Measurements from ENCODE around the gene BCDIN3D. TPM values are rescaled to one million over a fixed set of nuclear protein-coding genes. Genes with fewer than 3 reads are reported as not detected.

Gene BCDIN3D
- total and polyA plus RNA-seq, 2 of the 8 experiments (the other 6 are each of a cell fraction or from before 2014, with no cell fraction given), result 1.6 to 2.4 TPM

DNA sequence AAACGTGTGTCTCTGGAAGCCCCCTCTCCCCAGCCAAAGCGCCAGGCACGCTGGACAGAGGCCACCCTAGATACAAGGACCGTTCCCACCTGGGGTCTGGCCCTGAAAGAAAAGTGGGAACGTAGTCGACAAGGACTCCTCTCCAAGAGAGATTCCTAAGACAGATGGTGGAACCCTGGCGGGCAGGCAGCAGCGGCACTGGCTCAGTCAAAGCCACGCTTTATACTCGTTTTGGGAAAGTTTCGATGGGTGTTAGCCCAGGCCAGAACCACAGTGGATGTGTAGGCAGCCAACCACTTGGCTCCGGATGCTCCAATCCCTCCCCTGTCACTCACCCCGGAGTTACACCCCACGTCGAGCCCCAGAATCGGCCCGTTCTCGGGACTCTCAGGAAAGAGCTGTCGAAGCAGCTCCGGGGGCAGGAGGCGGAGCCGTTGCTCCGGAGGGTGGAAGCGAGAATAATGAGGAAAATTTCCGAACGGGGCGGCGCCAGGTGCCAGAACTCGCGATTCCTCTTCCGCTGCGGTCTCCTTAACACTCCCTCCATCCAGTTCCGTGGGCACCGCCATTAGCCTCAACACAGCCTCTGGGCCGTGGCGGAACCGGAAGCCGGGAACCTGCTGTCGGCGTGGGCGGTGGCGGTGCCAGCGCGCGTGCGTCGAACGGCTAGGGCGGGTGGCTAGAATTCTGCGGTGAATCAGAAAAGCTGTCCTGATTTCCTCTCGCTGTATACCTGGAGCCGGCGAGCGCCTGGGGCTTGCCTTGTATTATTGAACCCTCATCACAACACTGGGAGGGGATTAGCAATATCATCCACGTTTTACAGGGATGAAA lies at the start of gene BCDIN3D (continued):
- TF ChIP-seq KDM5A (IDR thresholded peaks at IDR 0.05; ENCODE audit: low read length) (no peak), BRCA1 (IDR thresholded peaks at IDR 0.05; ENCODE audit: low read depth, low read length) (no peak), ASH2L (IDR thresholded peaks at IDR 0.05; ENCODE audit: low read length) (peak; percentile 85), ZNF274 (IDR thresholded peaks at IDR 0.05; ENCODE audit: borderline replicate concordance, extremely low read depth, low read length) (no peak), SAP30 (IDR thresholded peaks at IDR 0.05; ENCODE audit: insufficient read depth, insufficient replicate concordance, low read length) (no peak), POLR2A (IDR thresholded peaks at IDR 0.05; ENCODE audit: control extremely low read depth in 1 of 2, low read depth in 2 of 2, low read length in 2 of 2) (peak in 1 of 2 experiments; percentile 80; a peak in 2 of 3 replicates), SUZ12 (IDR thresholded peaks at IDR 0.05; ENCODE audit: low read length) (peak; percentile 30; the same call in 1 of the 2 replicates), GABPA (IDR thresholded peaks at IDR 0.05; ENCODE audit: borderline replicate concordance, insufficient read depth, low read length) (peak; percentile 81), SIRT6 (IDR thresholded peaks at IDR 0.05; ENCODE audit: low read length) (no peak), RFX5 (IDR thresholded peaks at IDR 0.05; ENCODE audit: borderline replicate concordance, low read depth, low read length) (no peak), EGR1 (IDR thresholded peaks at IDR 0.05; ENCODE audit: borderline replicate concordance, low read depth, low read length) (peak; percentile 99), KDM1A (IDR thresholded peaks at IDR 0.05; ENCODE audit: borderline replicate concordance, low read length) (no peak), BCL11A (IDR thresholded peaks at IDR 0.05; ENCODE audit: low read depth in 2 of 2, low read length in 2 of 2) (no peak), CTBP2 (IDR thresholded peaks at IDR 0.05; ENCODE audit: borderline replicate concordance, insufficient read depth, insufficient read length, low read length) (no peak), RXRA (IDR thresholded peaks at IDR 0.05; ENCODE audit: insufficient read depth, low read depth, low read length) (no peak), SIX5 (IDR thresholded peaks at IDR 0.05; ENCODE audit: low read depth, low read length) (no peak), NRF1 (IDR thresholded peaks at IDR 0.05; ENCODE audit: low read depth, low read length) (peak; percentile 16; the same call in 1 of the 2 replicates), POLR2AphosphoS5 (IDR thresholded peaks at IDR 0.05; ENCODE audit: low read depth, low read length) (peak; percentile 84), HDAC6 (IDR thresholded peaks at IDR 0.05; ENCODE audit: low read depth, low read length) (no peak), CREB1 (IDR thresholded peaks at IDR 0.05) (no peak), JUN (IDR thresholded peaks at IDR 0.05; ENCODE audit: low read depth, low read length) (no peak), MAFK (IDR thresholded peaks at IDR 0.05; ENCODE audit: low read depth, low read length) (no peak), TBP (IDR thresholded peaks at IDR 0.05; ENCODE audit: low read depth, low read length) (peak; percentile 29; the same call in 1 of the 2 replicates), SP1 (IDR thresholded peaks at IDR 0.05; ENCODE audit: low read depth, low read length) (no peak)
- TF ChIP-seq, protein P1, sequence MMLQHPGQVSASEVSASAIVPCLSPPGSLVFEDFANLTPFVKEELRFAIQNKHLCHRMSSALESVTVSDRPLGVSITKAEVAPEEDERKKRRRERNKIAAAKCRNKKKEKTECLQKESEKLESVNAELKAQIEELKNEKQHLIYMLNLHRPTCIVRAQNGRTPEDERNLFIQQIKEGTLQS (IDR thresholded peaks at IDR 0.05; ENCODE audit: insufficient read depth, low read depth, low read length), result no peak

Data from H1 (cell line).